GM12874 (cell line): ENCODE data around the gene ATF7IP2.

Experiments used
- TF ChIP-seq, protein P1 (sequence below): IDR thresholded peaks from 2 replicates; pipeline ENCODE4 v1.5.1; 2011; ENCODE audit warnings: low read depth, mild to moderate bottlenecking, control low read depth, low read length, moderate library complexity; ENCODE audit not compliant: insufficient read depth

ATF7IP2 gene

DNA sequence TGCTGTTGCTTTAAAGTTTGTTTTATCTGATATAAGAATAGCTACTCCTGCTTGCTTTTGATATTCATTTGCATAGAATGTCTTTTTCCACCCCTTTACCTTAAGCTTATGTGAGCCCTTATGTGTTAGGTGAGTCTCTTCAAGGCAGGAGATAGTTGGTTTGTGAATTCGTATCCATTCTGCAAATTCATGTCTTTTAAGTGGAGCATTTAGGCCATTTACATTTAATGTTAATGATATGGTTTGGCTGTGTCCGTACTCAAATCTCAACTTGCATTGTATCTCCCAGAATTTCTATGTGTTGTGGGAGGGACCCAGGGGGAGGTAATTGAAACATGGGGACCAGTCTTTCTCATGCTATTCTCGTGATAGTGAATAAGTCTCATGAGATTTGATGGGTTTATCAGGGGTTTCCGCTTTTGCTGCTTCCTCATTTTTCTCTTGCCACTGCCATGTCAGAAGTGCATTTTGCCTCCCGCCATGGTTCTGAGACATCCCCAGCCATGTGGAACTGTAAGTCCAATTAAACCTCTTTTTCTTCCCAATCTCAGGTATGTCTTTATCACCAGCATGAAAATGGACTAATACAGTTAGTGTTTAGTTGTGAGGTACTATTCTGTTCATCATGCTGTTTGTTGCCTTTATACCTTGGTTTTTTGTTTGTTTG is 27.2 kb downstream of the ATF7IP2 start:
- TF ChIP-seq, protein P1, sequence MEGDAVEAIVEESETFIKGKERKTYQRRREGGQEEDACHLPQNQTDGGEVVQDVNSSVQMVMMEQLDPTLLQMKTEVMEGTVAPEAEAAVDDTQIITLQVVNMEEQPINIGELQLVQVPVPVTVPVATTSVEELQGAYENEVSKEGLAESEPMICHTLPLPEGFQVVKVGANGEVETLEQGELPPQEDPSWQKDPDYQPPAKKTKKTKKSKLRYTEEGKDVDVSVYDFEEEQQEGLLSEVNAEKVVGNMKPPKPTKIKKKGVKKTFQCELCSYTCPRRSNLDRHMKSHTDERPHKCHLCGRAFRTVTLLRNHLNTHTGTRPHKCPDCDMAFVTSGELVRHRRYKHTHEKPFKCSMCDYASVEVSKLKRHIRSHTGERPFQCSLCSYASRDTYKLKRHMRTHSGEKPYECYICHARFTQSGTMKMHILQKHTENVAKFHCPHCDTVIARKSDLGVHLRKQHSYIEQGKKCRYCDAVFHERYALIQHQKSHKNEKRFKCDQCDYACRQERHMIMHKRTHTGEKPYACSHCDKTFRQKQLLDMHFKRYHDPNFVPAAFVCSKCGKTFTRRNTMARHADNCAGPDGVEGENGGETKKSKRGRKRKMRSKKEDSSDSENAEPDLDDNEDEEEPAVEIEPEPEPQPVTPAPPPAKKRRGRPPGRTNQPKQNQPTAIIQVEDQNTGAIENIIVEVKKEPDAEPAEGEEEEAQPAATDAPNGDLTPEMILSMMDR: no peak

DNA sequence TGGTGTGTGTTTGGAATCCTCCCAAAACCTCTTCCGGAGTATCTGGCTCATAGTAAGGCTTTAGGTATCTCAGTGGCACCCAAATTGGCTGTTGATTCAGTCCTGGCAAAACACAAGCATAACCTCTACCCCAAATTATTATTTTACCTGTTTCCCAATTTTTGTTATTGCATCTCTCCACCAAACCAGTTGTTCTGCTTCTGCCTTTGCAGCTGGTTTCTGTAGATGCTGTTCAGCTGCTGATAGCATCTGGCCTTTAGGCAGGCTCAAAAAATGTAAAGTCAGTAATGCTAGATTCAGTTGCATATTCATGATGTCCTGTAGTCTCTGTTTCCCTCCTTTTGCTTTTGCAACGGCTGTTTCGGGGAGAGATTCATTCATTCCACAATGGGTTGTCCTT is 33.8 kb downstream of the ATF7IP2 start:
- TF ChIP-seq, protein P1: no peak

DNA sequence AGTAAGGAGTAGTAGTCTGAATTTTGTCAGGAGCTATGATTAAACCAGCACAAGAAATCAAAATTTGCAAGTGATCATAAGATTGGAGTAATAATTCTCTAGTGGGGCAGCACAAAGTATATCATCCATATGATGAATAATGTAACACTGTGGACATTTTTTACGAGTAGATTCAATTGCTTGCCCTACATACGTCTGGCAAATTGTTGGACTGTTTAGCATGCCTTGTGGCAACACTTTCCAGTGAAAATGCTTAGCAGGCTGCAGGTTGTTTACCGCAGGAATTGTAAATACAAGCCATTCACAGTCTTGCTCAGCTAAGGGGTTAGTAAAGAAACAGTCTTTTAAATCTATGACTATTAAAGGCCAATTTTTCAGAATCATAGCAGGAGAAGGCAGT is 35.7 kb downstream of the ATF7IP2 start:
- TF ChIP-seq, protein P1: no peak

DNA sequence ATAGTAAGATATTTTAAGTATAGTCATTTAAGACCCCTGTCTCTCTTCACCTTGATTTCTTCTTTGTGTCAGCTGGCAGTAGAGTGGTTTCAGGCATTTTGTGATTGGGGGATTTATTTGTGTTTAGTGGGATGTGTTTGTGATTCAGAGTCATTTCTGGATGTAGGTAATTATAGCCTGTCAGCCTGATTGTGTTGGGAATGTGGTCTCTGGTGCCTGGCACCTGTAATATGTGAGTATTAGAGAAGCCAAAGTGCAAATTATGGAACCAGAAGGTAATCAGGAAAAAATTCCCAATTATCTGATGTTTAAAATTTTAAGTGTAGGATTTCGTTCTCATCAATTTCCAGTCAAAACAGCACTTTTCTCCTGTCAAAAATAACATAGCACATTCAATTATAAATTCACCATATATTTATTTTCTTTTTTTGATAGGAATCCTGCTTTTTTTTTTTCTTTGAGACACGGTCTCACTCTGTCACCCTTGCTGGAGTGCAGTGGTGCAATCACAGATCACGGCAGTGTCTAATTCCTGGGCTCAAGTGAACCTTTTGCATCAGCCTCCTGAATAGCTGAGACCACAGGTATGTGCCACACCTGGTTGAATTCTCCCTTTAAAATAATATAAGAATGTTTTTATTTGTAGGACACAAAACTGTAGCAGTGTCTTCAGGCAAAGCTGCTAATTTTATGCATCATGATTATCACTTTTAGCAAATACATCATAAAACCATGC is 42.7 kb downstream of the ATF7IP2 start:
- TF ChIP-seq, protein P1: no peak

DNA sequence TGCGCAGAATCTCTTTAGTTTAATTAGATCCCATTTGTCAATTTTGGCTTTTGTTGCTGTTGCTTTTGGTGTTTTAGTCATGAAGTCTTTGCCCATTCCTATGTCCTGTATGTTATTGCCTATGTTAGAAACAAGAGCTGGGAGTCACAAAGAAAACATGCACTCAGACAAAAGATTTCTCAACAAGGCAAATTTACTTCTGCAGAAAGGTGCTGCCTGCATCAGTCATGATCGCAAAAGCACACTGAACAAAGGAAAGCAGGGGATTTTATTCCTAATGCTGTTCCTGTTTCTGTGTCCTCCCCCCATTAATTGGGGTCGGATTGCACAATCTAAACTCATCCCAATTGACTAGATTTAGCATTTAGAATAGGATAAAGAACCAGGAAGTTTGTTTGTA is 55.9 kb downstream of the ATF7IP2 start:
- TF ChIP-seq, protein P1: no peak

DNA sequence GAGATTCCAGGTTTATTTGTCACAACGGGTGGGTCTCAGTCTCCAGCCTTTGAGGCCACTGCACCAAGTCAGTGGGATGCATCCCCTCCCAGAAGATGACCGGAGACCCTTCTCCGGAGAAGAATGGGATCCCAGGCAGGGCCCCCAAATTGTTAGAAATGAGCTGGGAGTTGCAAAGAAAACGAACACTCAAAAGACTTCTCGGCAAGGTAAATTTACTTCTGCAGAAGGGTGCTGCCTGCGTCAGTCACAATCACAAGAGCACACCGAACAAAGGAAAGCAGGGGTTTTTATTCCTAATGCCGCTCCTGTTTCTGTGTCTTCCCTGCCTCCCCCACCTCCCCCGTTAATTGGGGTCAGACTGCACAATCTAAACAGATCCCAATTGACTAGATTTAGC is 61.4 kb downstream of the ATF7IP2 start:
- TF ChIP-seq, protein P1: no peak

DNA sequence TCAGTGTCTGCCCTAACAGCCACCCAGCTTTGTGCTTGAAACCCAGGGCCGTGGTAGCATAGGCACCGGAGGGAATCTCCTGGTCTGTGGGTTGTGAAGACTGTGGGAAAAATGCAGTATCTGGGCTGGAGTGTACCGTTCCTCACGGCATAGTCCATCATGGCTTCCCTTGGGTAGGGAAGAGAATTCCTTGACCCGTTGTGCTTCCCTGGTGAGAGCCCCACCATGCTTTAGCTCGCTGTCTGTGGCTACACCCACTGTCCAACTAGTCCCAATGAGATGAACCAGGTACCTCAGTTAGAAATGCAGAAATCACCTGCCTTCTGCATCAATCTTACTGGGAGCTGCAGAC is 67.3 kb downstream of the ATF7IP2 start:
- TF ChIP-seq, protein P1: no peak
